Parathyroid adenoma (tissue), 2 donors: ENCODE data around the gene SOX9.

Source experiments
- H2AFZ ChIP-seq: fragments of 300-600 bp; sonication (generic); one replicate; pipeline ENCODE4 v1.7.0; 2017; ENCODE audit warnings: antibody characterized with exemption, mild to moderate bottlenecking
- H3K27ac ChIP-seq: fragments of 300-600 bp; sonication (generic); one replicate; pipeline ENCODE4 v1.7.0; 2017
- H3K27me3 ChIP-seq: fragments of 300-600 bp; sonication (generic); one replicate; pipeline ENCODE4 v1.7.0; 2017; ENCODE audit warnings: low read length; ENCODE audit not compliant: control insufficient read depth, insufficient read depth
- H3K36me3 ChIP-seq: fragments of 300-600 bp; sonication (generic); one replicate; pipeline ENCODE4 v1.7.0; 2017; ENCODE audit warnings: low read length; ENCODE audit not compliant: control insufficient read depth, insufficient read depth
- H3K4me1 ChIP-seq: fragments of 300-600 bp; sonication (generic); one replicate; pipeline ENCODE4 v1.7.0; 2017; ENCODE audit warnings: control low read depth
- H3K4me2 ChIP-seq: fragments of 300-600 bp; sonication (generic); one replicate; pipeline ENCODE4 v1.7.0; 2017; ENCODE audit warnings: low read length
- H3K4me3 ChIP-seq: fragments of 300-600 bp; sonication (generic); one replicate; pipeline ENCODE4 v1.7.0; 2017; ENCODE audit warnings: low read depth, low read length
- H3K79me2 ChIP-seq: fragments of 300-600 bp; sonication (generic); one replicate; pipeline ENCODE4 v1.7.0; 2017; ENCODE audit warnings: control low read depth
- H3K9ac ChIP-seq: fragments of 300-600 bp; sonication (generic); one replicate; pipeline ENCODE4 v1.7.0; 2017; ENCODE audit warnings: mild to moderate bottlenecking
- H3K9me3 ChIP-seq: fragments of 300-600 bp; sonication (generic); one replicate; pipeline ENCODE4 v1.7.0; 2017; ENCODE audit warnings: low read length; ENCODE audit not compliant: control insufficient read depth
- CTCF ChIP-seq: fragments of 300-600 bp; sonication (generic); IDR thresholded peaks from one replicate; pipeline ENCODE4 v1.7.0; 2017; ENCODE audit warnings: antibody characterized with exemption, mild to moderate bottlenecking
- donor health status: primary hyperparathyroidism.

The SOX9 gene

GRCh38 chr17:72092710-72093322 is 28.0 kb upstream of the SOX9 start:
- Histone ChIP-seq H3K9ac (no peak overlapping the region), H3K27ac (no peak overlapping the region), H3K4me2 (no peak overlapping the region), H3K4me3 (no peak overlapping the region), H3K27me3 (peaks cover 3% of the 10 kb centered on the region), H3K4me1 (no peaks in the 10 kb centered on the region), H2AFZ (no peak overlapping the region), H3K36me3 (no peaks in the 10 kb centered on the region), H3K79me2 (no peaks in the 10 kb centered on the region), H3K9me3 (no peaks in the 10 kb centered on the region)
- no peak for TF ChIP-seq CTCF

DNA sequence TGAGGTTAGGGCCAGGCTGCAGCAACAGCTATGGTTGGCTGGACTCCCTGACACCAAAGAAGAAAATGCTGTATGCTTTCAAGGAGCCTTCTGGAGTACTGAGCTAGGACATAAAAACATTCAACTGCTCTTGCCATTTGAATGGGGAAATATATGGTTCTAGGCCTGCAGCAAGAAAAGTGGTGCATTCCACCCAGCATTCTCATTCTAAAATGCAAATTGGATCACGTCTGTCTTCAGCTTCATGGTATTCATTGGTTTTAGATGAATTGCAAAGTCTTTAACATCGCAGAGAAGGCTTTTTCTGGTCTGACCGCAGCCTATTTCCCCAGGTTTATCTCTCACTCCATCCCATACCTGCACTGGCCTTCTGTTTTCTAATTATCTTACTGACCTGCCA is 27.1 kb upstream of the SOX9 start:
- H3K36me3 ChIP-seq: no peaks in the 10 kb centered on the region
- no peaks in the 10 kb centered on the region for H3K9me3 ChIP-seq
- no peak overlapping the region for H3K4me2 ChIP-seq
- H2AFZ ChIP-seq: no peak overlapping the region
- no peak for TF ChIP-seq CTCF
- H3K4me1 ChIP-seq: no peaks in the 10 kb centered on the region
- peaks cover 3% of the 10 kb centered on the region for H3K27me3 ChIP-seq
- no peak overlapping the region for H3K27ac ChIP-seq
- H3K4me3 ChIP-seq: no peak overlapping the region
- H3K79me2 ChIP-seq: no peaks in the 10 kb centered on the region
- no peak overlapping the region for H3K9ac ChIP-seq

- no peaks in the 10 kb centered on the region for H3K79me2 ChIP-seq
- no peaks in the 10 kb centered on the region for H3K4me1 ChIP-seq
- no peak overlapping the region for H3K4me2 ChIP-seq
- no peaks in the 10 kb centered on the region for H3K27me3 ChIP-seq
- no peak overlapping the region for H3K9ac ChIP-seq
- no peaks in the 10 kb centered on the region for H3K36me3 ChIP-seq
- no peak overlapping the region for H2AFZ ChIP-seq
- no peak for TF ChIP-seq CTCF
- no peak overlapping the region for H3K4me3 ChIP-seq
- H3K9me3 ChIP-seq: no peaks in the 10 kb centered on the region
- no peak overlapping the region for H3K27ac ChIP-seq
Measured at GRCh38 chr17:72095316-72095715, 25.5 kb upstream of the SOX9 start.

DNA sequence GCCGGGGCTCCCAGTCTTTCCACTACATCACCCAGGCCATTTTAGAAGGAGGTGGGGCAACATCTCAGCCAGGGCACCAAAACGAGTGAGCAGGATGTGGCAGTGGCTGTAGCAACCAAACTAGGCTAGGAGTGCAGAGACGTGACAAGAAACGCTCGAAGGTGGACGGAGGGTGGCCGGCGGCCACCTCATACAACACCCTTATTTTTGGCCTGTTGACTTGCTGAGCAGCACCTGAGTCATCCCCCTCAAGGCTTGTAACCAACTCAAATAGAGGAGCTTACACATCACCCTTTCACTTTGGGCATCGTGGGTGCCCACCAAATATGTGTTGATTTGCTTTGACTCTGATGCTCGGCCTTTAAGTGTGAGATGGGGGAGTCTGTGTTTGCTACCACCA is 23.7 kb upstream of the SOX9 start:
- no peak overlapping the region for H3K9ac ChIP-seq
- no peaks in the 10 kb centered on the region for H3K9me3 ChIP-seq
- no peak for TF ChIP-seq CTCF
- no peak overlapping the region for H3K4me3 ChIP-seq
- H3K36me3 ChIP-seq: no peaks in the 10 kb centered on the region
- H3K79me2 ChIP-seq: no peaks in the 10 kb centered on the region
- no peak overlapping the region for H3K4me2 ChIP-seq
- H3K27ac ChIP-seq: no peak overlapping the region
- no peak overlapping the region for H2AFZ ChIP-seq
- no peaks in the 10 kb centered on the region for H3K4me1 ChIP-seq
- H3K27me3 ChIP-seq: no peaks in the 10 kb centered on the region

DNA sequence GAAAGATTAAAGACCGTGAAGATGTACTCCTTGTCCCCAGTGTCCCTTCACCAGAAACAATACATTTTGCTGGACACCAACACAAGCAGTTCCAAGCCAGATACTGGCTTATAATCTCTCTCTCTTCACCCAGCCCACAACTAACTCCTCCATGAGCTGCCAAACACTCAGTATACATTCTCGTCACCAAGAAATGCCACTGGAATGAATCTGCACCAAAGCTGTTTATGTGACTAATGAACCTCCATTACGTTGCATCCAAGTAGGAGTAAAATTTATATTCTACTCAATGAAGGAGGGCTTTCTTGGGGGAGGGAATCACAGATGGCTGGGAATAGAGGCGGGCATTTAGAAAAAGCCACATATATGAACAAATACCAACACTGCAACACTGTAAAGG is 20.9 kb upstream of the SOX9 start:
- Histone ChIP-seq H3K27me3 (no peaks in the 10 kb centered on the region), H3K9ac (no peak overlapping the region), H3K9me3 (no peaks in the 10 kb centered on the region), H3K4me1 (no peaks in the 10 kb centered on the region), H3K36me3 (no peaks in the 10 kb centered on the region), H2AFZ (no peak overlapping the region), H3K27ac (no peak overlapping the region), H3K79me2 (no peaks in the 10 kb centered on the region), H3K4me2 (no peak overlapping the region), H3K4me3 (no peak overlapping the region)
- no peak for TF ChIP-seq CTCF
